ENCODE data around the gene TFAP2E.
"Not testable (repeated sequence)": the region's sequence is repeated elsewhere in the genome, so short reads cannot be mapped to it uniquely, and the experiment has no call there.

The TFAP2E gene

GRCh38 chr1:35574125-35574654 lies 1.1 kb downstream of the TFAP2E start:
- DNase-seq (ENCODE audit: low spot score): no peak

- no peak for DNase-seq (ENCODE audit: low spot score)
Observed at GRCh38 chr1:35574655-35575415, 1.7 kb downstream of the TFAP2E start.

GRCh38 chr1:35575416-35575958 lies 2.4 kb downstream of the TFAP2E start:
- DNase-seq (ENCODE audit: low spot score): no peak

- no peak for DNase-seq (ENCODE audit: low spot score)
Observed at GRCh38 chr1:35576061-35576765, 3.1 kb downstream of the TFAP2E start.

- DNase-seq (ENCODE audit: low spot score): not testable (repeated sequence)
Observed at GRCh38 chr1:35576766-35577070, 3.6 kb downstream of the TFAP2E start.

- peak; percentile 48 for DNase-seq (ENCODE audit: low spot score)
Observed at GRCh38 chr1:35577071-35577998, 4.2 kb downstream of the TFAP2E start.

- no peak for DNase-seq (ENCODE audit: low spot score)
Observed at GRCh38 chr1:35580949-35581388, 7.9 kb downstream of the TFAP2E start.

- DNase-seq (ENCODE audit: low spot score): not testable (repeated sequence)
Observed at GRCh38 chr1:35581621-35582020, 8.5 kb downstream of the TFAP2E start.

GRCh38 chr1:35585281-35585680 lies 12.2 kb downstream of the TFAP2E start:
- no peak for DNase-seq (ENCODE audit: low spot score)

- not testable (repeated sequence) for DNase-seq (ENCODE audit: low spot score)
Observed at GRCh38 chr1:35585805-35586204, 12.7 kb downstream of the TFAP2E start.

GRCh38 chr1:35586808-35587207 lies 13.7 kb downstream of the TFAP2E start:
- DNase-seq (ENCODE audit: low spot score): no peak

GRCh38 chr1:35587736-35588135 lies 14.6 kb downstream of the TFAP2E start:
- no peak for DNase-seq (ENCODE audit: low spot score)

- DNase-seq (ENCODE audit: low spot score): no peak
Observed at GRCh38 chr1:35588197-35588910, 15.2 kb downstream of the TFAP2E start.

- DNase-seq (ENCODE audit: low spot score): no peak
Observed at GRCh38 chr1:35589516-35590427, 16.7 kb downstream of the TFAP2E start.

GRCh38 chr1:35590476-35591040 lies 17.4 kb downstream of the TFAP2E start:
- no peak for DNase-seq (ENCODE audit: low spot score)

GRCh38 chr1:35591211-35591610 lies 18.1 kb downstream of the TFAP2E start:
- no peak for DNase-seq (ENCODE audit: low spot score)

GRCh38 chr1:35592991-35593769 lies 20.1 kb downstream of the TFAP2E start:
- no peak for DNase-seq (ENCODE audit: low spot score)

- no peak for DNase-seq (ENCODE audit: low spot score)
Observed at GRCh38 chr1:35594005-35594760, 21.1 kb downstream of the TFAP2E start.
